Measurements from ENCODE around the gene TNNC1.

TNNC1 gene

DNA sequence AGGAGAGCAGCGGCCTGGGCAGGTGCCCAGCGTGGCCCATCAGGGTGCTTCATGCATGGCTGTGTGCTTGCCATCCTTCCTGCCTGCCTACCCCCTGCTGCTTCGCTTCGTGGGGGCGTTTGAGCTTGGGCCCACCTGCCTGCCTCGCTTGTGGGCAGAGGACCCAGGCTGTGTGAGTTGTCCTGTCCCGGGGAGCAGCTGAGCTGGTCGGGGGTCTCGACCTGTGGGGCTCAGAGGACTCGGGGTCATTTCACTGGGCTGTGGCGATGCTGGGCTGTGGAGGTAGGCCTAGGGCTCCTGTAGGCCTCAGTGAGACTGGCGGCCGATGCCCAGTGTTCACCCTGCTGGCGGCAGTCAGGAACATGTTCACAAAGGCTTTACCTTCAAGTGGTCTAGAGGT is 29.2 kb upstream of the TNNC1 start:
- WGBS, 2 experiments (ENCODE audit: insufficient coverage in 2 of 2), result 89 to 90% methylated on average over 13 to 14 of the region's 14 CpGs
- peak overlapping the region; percentile 23 for H3K27ac ChIP-seq (ENCODE audit: low read depth, low read length, severe bottlenecking)

DNA sequence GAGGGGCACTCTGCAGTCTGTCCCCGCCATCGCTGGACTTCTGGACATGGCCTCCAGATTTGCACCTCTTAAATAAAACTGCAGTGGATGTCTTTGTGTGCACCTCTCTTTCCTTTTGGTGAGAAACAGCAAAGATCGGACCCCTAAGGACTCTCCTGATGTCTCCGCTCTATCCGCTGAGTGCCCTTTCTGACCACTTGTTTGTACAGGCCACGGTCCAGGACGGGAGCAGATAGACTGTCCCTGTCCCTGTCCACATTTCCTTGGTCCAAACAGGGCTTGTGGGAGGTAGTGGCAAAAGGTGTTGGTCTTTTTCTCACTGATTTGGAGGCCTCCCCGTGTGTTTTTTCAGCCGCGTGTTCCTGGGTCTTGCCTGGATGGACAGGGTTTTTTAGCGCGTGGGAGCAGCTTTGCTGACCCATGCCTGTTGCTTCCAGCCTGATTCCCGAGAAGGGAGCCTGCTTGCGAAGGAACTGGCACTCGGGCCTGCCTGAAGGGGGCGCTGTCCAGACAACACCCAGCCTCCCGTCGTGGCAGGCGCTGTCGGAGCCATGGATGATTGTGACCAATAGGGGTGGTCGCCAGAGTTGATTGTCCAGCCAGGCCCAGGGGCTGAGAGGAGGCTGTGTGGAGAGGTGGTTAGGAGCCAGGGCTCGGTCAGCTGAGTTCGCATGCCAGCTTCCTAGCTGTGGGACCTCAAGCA is 28.1 kb upstream of the TNNC1 start:
- Histone ChIP-seq H3K9me3 (ENCODE audit: control insufficient read depth, low read length) (no peaks in the 10 kb centered on the region), H3K27ac (ENCODE audit: low read depth, low read length, severe bottlenecking) (no peak overlapping the region), H3K36me3 (ENCODE audit: control insufficient read depth, insufficient read depth, low read length) (peaks cover 99% of the 10 kb centered on the region), H3K4me1 (ENCODE audit: control insufficient read depth, insufficient read depth, low read length, poor library complexity, severe bottlenecking) (peaks cover 4% of the 10 kb centered on the region), H3K4me3 (ENCODE audit: extremely low read depth, insufficient read depth, low read length, poor library complexity, severe bottlenecking) (no peak overlapping the region)
- 91 to 94% methylated on average over 15 to 22 of the region's 23 CpGs for WGBS, 2 experiments (ENCODE audit: insufficient coverage in 2 of 2)

More for the DNA sequence above, 29.2 kb upstream of the TNNC1 start:
- Histone ChIP-seq H3K36me3 (ENCODE audit: control insufficient read depth, insufficient read depth, low read length) (peaks cover 98% of the 10 kb centered on the region), H3K9me3 (ENCODE audit: control insufficient read depth, low read length) (no peaks in the 10 kb centered on the region), H3K4me3 (ENCODE audit: extremely low read depth, insufficient read depth, low read length, poor library complexity, severe bottlenecking) (no peak overlapping the region), H3K4me1 (ENCODE audit: control insufficient read depth, insufficient read depth, low read length, poor library complexity, severe bottlenecking) (peaks cover 4% of the 10 kb centered on the region)

DNA sequence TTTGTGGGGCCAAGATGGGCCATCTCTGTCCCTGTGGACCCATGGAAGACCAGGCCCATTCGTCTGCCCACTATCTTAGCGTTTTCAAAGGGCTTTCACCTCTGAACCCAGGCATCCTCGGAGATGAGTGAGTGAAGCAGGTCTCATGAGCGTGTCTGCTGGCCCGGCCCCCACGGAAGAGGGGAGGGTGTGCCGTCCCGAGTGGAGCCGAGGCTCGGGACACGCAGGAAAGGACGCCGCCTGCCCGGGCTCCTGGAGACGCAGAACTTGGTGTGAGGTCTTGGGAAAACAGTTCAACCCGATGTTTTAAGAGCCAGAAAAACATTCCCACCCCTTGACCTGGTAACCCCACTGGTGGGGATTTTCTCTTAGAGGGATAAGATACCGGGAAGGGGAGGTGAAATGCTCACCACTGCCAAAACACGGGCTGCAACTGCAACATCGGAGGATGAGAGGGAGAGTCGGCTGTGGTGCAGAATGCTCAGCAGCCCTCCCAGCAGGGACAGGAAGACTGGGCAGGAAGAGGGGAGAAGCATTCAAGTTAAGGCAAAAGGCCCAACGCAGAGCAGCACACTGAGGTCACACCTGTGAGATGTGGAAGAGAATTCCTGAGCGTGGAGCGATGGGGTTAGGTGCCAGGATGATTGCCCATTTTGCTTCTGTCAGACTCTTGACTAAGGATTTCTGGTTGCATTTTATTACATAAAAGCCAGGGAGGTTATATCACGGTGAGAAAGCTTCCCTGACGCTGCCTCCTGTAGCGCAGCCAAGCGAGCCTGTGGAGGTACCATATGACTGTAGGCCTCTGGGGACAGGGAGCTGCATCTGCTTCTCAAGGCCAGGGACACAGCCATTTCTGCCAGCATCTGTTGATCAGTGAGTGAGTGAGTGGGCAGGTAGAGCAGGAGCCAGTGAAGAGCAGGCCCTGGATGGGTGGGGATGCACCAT is 27.2 kb upstream of the TNNC1 start:
- H3K27ac ChIP-seq (ENCODE audit: low read depth, low read length, severe bottlenecking), result no peak overlapping the region
- H3K36me3 ChIP-seq (ENCODE audit: control insufficient read depth, insufficient read depth, low read length), result peaks cover 99% of the 10 kb centered on the region
- H3K4me3 ChIP-seq (ENCODE audit: extremely low read depth, insufficient read depth, low read length, poor library complexity, severe bottlenecking), result no peak overlapping the region
- no peaks in the 10 kb centered on the region for H3K9me3 ChIP-seq (ENCODE audit: control insufficient read depth, low read length)
- 96 to 97% methylated on average over 20 of the region's 27 CpGs for WGBS, 2 experiments (ENCODE audit: insufficient coverage in 2 of 2)
- peaks cover 4% of the 10 kb centered on the region for H3K4me1 ChIP-seq (ENCODE audit: control insufficient read depth, insufficient read depth, low read length, poor library complexity, severe bottlenecking)

DNA sequence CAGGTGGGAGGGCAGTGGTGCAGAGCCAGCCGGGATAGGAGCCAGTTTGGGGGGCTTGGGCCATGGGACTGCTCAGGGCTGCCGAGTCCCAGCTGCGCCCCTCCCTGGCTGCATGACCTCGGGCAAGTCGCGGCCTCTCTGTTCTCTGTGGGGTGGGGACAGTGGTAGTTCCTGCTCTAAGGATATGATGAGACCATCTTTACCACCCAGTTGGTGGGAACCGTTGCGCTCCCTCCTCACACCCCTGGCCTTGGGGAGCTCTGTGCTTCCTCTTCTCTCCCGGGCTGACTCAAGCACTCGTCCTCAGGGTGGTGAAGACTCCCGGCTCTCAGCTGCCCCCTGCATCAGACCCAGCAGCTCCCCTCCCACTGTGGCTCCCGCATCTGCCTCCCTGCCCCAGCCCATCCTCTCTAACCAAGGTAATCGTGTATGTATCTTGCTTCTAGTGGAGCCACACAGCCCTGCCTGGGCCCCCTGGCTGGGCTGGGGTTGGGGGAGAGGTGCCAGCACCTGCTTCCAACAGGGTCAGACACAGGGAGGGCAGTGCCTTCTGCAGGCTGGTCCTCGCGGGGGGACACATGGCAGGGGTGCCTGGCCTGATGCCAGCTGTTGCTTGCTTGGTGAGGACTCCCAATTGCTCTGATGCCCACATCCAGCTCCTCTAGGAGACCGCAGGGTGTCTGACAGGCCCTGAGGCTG is 26.2 kb upstream of the TNNC1 start:
- no peak overlapping the region for H3K4me3 ChIP-seq (ENCODE audit: extremely low read depth, insufficient read depth, low read length, poor library complexity, severe bottlenecking)
- no peaks in the 10 kb centered on the region for H3K9me3 ChIP-seq (ENCODE audit: control insufficient read depth, low read length)
- peaks cover 99% of the 10 kb centered on the region for H3K36me3 ChIP-seq (ENCODE audit: control insufficient read depth, insufficient read depth, low read length)
- 95 to 97% methylated on average over 11 to 13 of the region's 16 CpGs for WGBS, 2 experiments (ENCODE audit: insufficient coverage in 2 of 2)
- H3K27ac ChIP-seq (ENCODE audit: low read depth, low read length, severe bottlenecking), result no peak overlapping the region
- H3K4me1 ChIP-seq (ENCODE audit: control insufficient read depth, insufficient read depth, low read length, poor library complexity, severe bottlenecking), result peaks cover 4% of the 10 kb centered on the region

DNA sequence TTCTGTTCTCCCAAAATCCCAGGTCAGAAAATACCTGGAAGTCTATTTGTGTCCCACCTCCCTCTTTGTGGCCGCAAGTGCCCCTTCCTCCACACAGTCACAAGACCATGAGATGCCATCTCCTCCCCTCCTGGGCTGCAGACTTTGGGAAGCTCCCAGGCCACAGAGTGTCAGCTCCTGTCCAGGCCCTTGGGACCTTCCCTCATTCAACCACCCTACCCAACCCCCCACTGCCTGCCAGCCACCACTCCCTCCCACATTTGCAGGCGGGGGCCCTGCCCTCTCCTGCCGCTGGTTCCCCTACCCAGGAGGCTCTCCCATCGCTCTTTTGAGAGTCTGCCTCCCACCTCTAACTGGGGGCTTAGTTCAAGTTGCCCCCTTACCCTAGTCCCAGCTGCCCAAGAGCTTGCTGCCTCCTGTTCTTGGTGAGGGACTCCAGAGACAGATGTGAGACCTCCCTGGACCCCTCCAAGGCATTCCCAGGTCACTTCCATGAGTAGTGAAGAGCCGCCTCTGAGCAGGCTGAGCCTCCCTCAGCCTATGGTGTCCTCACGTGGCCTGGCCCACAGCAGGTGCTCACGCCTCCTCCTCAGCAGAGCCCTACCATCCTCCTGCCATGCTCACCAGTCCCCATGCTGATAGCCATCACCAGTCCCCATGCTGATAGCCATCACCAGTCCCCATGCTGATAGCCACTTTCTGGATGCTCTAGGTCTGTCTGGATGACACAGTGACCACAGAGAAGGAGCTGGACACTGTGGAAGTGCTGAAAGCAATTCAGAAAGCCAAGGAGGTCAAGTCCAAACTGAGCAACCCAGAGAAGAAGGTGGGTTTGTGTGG is 25.4 kb upstream of the TNNC1 start:
- Histone ChIP-seq H3K4me1 (ENCODE audit: control insufficient read depth, insufficient read depth, low read length, poor library complexity, severe bottlenecking) (peaks cover 4% of the 10 kb centered on the region), H3K4me3 (ENCODE audit: extremely low read depth, insufficient read depth, low read length, poor library complexity, severe bottlenecking) (no peak overlapping the region), H3K9me3 (ENCODE audit: control insufficient read depth, low read length) (no peaks in the 10 kb centered on the region), H3K27ac (ENCODE audit: low read depth, low read length, severe bottlenecking) (no peak overlapping the region), H3K36me3 (ENCODE audit: control insufficient read depth, insufficient read depth, low read length) (peaks cover 98% of the 10 kb centered on the region)
- 97 to 98% methylated on average over 6 to 7 of the region's 7 CpGs for WGBS, 2 experiments (ENCODE audit: insufficient coverage in 2 of 2)

DNA sequence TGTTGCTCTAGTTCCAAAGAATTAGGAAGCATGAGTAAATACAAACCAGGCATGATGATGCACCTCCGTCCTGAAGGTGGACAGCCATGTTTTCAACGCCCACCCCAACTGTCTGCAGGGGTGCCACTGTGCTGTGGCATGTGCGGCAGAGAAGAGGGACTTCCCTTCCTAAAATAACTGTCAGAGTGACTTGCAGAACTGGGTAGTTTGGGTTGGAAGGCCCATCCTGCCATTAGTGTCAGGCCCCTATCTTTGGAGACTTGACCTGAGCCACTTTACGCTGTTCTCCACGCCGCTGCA is 23.9 kb upstream of the TNNC1 start:
- Histone ChIP-seq H3K4me1 (ENCODE audit: control insufficient read depth, insufficient read depth, low read length, poor library complexity, severe bottlenecking) (no peaks in the 10 kb centered on the region), H3K4me3 (ENCODE audit: extremely low read depth, insufficient read depth, low read length, poor library complexity, severe bottlenecking) (no peak overlapping the region), H3K36me3 (ENCODE audit: control insufficient read depth, insufficient read depth, low read length) (peaks cover 98% of the 10 kb centered on the region), H3K27ac (ENCODE audit: low read depth, low read length, severe bottlenecking) (no peak overlapping the region), H3K9me3 (ENCODE audit: control insufficient read depth, low read length) (no peaks in the 10 kb centered on the region)
- 96 to 98% methylated on average over 6 of the region's 6 CpGs for WGBS, 2 experiments (ENCODE audit: insufficient coverage in 2 of 2)

- WGBS, 2 experiments (ENCODE audit: insufficient coverage in 2 of 2), result 98 to 99% methylated on average over 16 of the region's 16 CpGs
- H3K36me3 ChIP-seq (ENCODE audit: control insufficient read depth, insufficient read depth, low read length), result peaks cover 98% of the 10 kb centered on the region
Observed at GRCh38 chr3:52477076-52477795, 23.4 kb upstream of the TNNC1 start.

GRCh38 chr3:52473026-52473425 is 19.2 kb upstream of the TNNC1 start:
- Histone ChIP-seq H3K36me3 (ENCODE audit: control insufficient read depth, insufficient read depth, low read length) (peaks cover 89% of the 10 kb centered on the region), H3K4me3 (ENCODE audit: extremely low read depth, insufficient read depth, low read length, poor library complexity, severe bottlenecking) (no peak overlapping the region), H3K4me1 (ENCODE audit: control insufficient read depth, insufficient read depth, low read length, poor library complexity, severe bottlenecking) (no peaks in the 10 kb centered on the region), H3K9me3 (ENCODE audit: control insufficient read depth, low read length) (no peaks in the 10 kb centered on the region), H3K27ac (ENCODE audit: low read depth, low read length, severe bottlenecking) (no peak overlapping the region)
- 84 to 95% methylated on average over 4 of the region's 5 CpGs for whole genome bisulfite sequencing, 2 experiments (ENCODE audit: insufficient coverage in 2 of 2)

More at GRCh38 chr3:52477076-52477795, 23.4 kb upstream of the TNNC1 start:
- Histone ChIP-seq H3K4me1 (ENCODE audit: control insufficient read depth, insufficient read depth, low read length, poor library complexity, severe bottlenecking) (no peaks in the 10 kb centered on the region), H3K4me3 (ENCODE audit: extremely low read depth, insufficient read depth, low read length, poor library complexity, severe bottlenecking) (no peak overlapping the region), H3K27ac (ENCODE audit: low read depth, low read length, severe bottlenecking) (no peak overlapping the region), H3K9me3 (ENCODE audit: control insufficient read depth, low read length) (no peaks in the 10 kb centered on the region)

DNA sequence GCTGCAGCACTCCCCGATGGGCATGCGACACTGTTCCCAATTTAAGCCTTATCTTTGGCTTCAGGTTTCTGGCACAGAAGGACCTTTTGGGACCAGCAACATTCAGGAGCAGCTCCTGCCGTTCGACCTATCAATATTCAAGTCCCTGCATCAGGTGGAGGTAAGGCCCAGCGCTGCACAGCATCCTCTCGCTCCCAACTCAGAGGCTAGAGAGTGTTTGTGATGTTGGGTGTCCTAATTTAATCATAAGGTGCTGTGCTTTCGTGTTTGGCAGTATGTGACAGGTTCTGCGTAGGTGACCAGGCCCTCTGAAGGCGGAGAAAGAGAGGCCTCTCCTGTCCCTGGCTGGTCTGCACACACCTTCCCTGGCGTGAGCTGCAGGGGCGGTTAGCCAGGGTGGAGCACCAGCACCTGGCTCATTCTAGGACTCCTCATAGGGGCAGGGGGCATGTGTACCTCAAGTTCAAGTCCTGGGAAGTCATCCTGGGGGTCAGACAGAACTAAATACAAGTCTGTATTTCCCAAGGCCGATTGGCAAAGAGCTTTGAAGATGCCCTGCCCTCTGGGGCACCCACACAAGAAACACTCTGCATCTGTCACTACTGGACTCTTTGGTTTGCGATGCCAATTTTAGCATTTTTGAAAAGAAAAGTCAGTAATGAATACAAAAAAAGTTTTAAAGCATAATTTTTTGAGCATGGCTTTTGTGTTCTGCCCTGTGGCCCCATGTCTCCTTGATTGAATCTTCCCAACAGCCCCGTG is 18.6 kb upstream of the TNNC1 start:
- WGBS, 2 experiments (ENCODE audit: insufficient coverage in 2 of 2), result 86 to 97% methylated on average over 10 to 14 of the region's 14 CpGs
- Histone ChIP-seq H3K36me3 (ENCODE audit: control insufficient read depth, insufficient read depth, low read length) (peaks cover 89% of the 10 kb centered on the region), H3K4me1 (ENCODE audit: control insufficient read depth, insufficient read depth, low read length, poor library complexity, severe bottlenecking) (no peaks in the 10 kb centered on the region), H3K27ac (ENCODE audit: low read depth, low read length, severe bottlenecking) (no peak overlapping the region), H3K9me3 (ENCODE audit: control insufficient read depth, low read length) (no peaks in the 10 kb centered on the region), H3K4me3 (ENCODE audit: extremely low read depth, insufficient read depth, low read length, poor library complexity, severe bottlenecking) (no peak overlapping the region)

All from mesodermal cell (in vitro differentiated cells).